Mesendoderm (in vitro differentiated cells): ENCODE measurements around the gene SLC35F1.

ENCODE experiments used
- DNase-seq: peaks from one replicate; pipeline ENCODE4 v3.0.0; 2013
- H2AK5ac ChIP-seq: 2 replicates; pipeline ENCODE4 v1.6.1; 2013; ENCODE audit warnings: low read length, inconsistent platforms
- H2BK120ac ChIP-seq: 2 replicates; pipeline ENCODE4 v1.6.1; 2013; ENCODE audit warnings: low read depth, mild to moderate bottlenecking, low read length, moderate library complexity, mixed read lengths
- H2BK15ac ChIP-seq: replicated peaks from 2 replicates; pipeline ENCODE4 v1.6.1; 2013; ENCODE audit warnings: low read depth, mild to moderate bottlenecking, moderate library complexity
- H2BK5ac ChIP-seq: 2 replicates; pipeline ENCODE4 v1.6.1; 2013; ENCODE audit warnings: low read length, inconsistent platforms
- H3K18ac ChIP-seq: 2 replicates; pipeline ENCODE4 v1.6.1; 2013; ENCODE audit warnings: mild to moderate bottlenecking, low read length, mixed read lengths
- H3K23ac ChIP-seq: one replicate; pipeline ENCODE4 v1.6.1; 2013; ENCODE audit warnings: low read length
- H3K27ac ChIP-seq: 2 replicates; pipeline ENCODE4 v1.5.1; 2013; ENCODE audit warnings: low read depth, mild to moderate bottlenecking, inconsistent platforms, low read length, moderate library complexity
- H3K27me3 ChIP-seq: 2 replicates; pipeline ENCODE4 v1.6.1; 2013; ENCODE audit warnings: low read length, control low read depth, mild to moderate bottlenecking, inconsistent platforms; ENCODE audit not compliant: insufficient read depth, poor library complexity
- H3K36me3 ChIP-seq: 2 replicates; pipeline ENCODE4 v1.6.1; 2013; ENCODE audit warnings: low read length, inconsistent platforms; ENCODE audit not compliant: control insufficient read depth, insufficient read depth
- H3K4ac ChIP-seq: one replicate; pipeline ENCODE4 v1.6.1; 2013; ENCODE audit warnings: low read depth, mild to moderate bottlenecking, low read length, moderate library complexity
- H3K4me1 ChIP-seq: 2 replicates; pipeline ENCODE4 v1.6.1; 2013; ENCODE audit warnings: low read depth, low read length, inconsistent platforms; ENCODE audit not compliant: control insufficient read depth
- H3K4me2 ChIP-seq: 2 replicates; pipeline ENCODE4 v1.6.1; 2013; ENCODE audit warnings: low read length
- H3K4me3 ChIP-seq: 2 replicates; pipeline ENCODE4 v1.5.1; 2013; ENCODE audit warnings: mild to moderate bottlenecking, low read length
- H3K56ac ChIP-seq: one replicate; pipeline ENCODE4 v1.6.1; 2013; ENCODE audit warnings: low read length
- H3K79me1 ChIP-seq: 2 replicates; pipeline ENCODE4 v1.6.1; 2013; ENCODE audit warnings: low read length, inconsistent platforms
- H3K79me2 ChIP-seq: 2 replicates; pipeline ENCODE4 v1.6.1; 2013; ENCODE audit warnings: mild to moderate bottlenecking, low read length; ENCODE audit not compliant: control insufficient read depth, insufficient read depth
- H3K9ac ChIP-seq: 2 replicates; pipeline ENCODE4 v1.6.1; 2013; ENCODE audit warnings: low read length, inconsistent platforms
- H4K5ac ChIP-seq: one replicate; pipeline ENCODE4 v1.6.1; 2013; ENCODE audit warnings: low read length
- H4K8ac ChIP-seq: one replicate; pipeline ENCODE4 v1.6.1; 2013; ENCODE audit warnings: low read depth, mild to moderate bottlenecking, control low read depth, low read length, moderate library complexity
- WGBS: extraction: QIAGEN DNeasy Blood & Tissue Kit; methylation state at CpG from one replicate; pipeline ENCODE4 v1.1.7; 2013; ENCODE audit warnings: low lambda C conversion rate, missing lambda C conversion rate; ENCODE audit not compliant: insufficient coverage; ENCODE audit errors: extremely low coverage; 5-methylcytosine and 5-hydroxymethylcytosine counted together

Gene SLC35F1

GRCh38 chr6:118320652-118321051 is 413.6 kb downstream of the SLC35F1 start:
- no peak overlapping the region for H3K56ac ChIP-seq
- H3K27me3 ChIP-seq: no peaks in the 10 kb centered on the region
- no peaks in the 10 kb centered on the region for H3K79me2 ChIP-seq
- no peaks in the 10 kb centered on the region for H3K36me3 ChIP-seq
- no peak overlapping the region for H3K4ac ChIP-seq
- no peak overlapping the region for H3K18ac ChIP-seq
- H2BK5ac ChIP-seq: no peak overlapping the region
- no CpG with 5 or more reads among the region's 2 CpGs for WGBS
- no peak overlapping the region for H4K5ac ChIP-seq
- DNase-seq: no peak
- no peak overlapping the region for H2AK5ac ChIP-seq
- no peak overlapping the region for H3K4me2 ChIP-seq
- no peak overlapping the region for H3K4me3 ChIP-seq
- no peak overlapping the region for H4K8ac ChIP-seq
- H2BK15ac ChIP-seq: no peak overlapping the region
- H3K79me1 ChIP-seq: no peaks in the 10 kb centered on the region
- H3K27ac ChIP-seq: no peak overlapping the region
- H3K23ac ChIP-seq: no peak overlapping the region
- no peak overlapping the region for H3K9ac ChIP-seq
- peaks cover 2% of the 10 kb centered on the region for H3K4me1 ChIP-seq
- H2BK120ac ChIP-seq: no peak overlapping the region

- H3K79me1 ChIP-seq: no peaks in the 10 kb centered on the region
- DNase-seq: peak; percentile 81
- no peak overlapping the region for H3K4me3 ChIP-seq
- H4K8ac ChIP-seq: no peak overlapping the region
- no peak overlapping the region for H3K9ac ChIP-seq
- no peak overlapping the region for H3K4ac ChIP-seq
- H2BK15ac ChIP-seq: no peak overlapping the region
- H3K56ac ChIP-seq: no peak overlapping the region
- H3K18ac ChIP-seq: no peak overlapping the region
- no peak overlapping the region for H4K5ac ChIP-seq
- H3K36me3 ChIP-seq: no peaks in the 10 kb centered on the region
- H3K27me3 ChIP-seq: no peaks in the 10 kb centered on the region
- H3K27ac ChIP-seq: no peak overlapping the region
- H3K4me2 ChIP-seq: no peak overlapping the region
- H3K4me1 ChIP-seq: peaks cover 2% of the 10 kb centered on the region
- H2AK5ac ChIP-seq: no peak overlapping the region
- H3K23ac ChIP-seq: no peak overlapping the region
- no peaks in the 10 kb centered on the region for H3K79me2 ChIP-seq
- no peak overlapping the region for H2BK120ac ChIP-seq
- WGBS: no CpG with 5 or more reads among the region's 5 CpGs
- H2BK5ac ChIP-seq: no peak overlapping the region
Observed at GRCh38 chr6:118324116-118324515, 417.1 kb downstream of the SLC35F1 start.

GRCh38 chr6:118325220-118325860 is 418.3 kb downstream of the SLC35F1 start:
- no peak overlapping the region for H3K18ac ChIP-seq
- no peaks in the 10 kb centered on the region for H3K79me2 ChIP-seq
- H4K8ac ChIP-seq: no peak overlapping the region
- H3K79me1 ChIP-seq: no peaks in the 10 kb centered on the region
- peaks cover 2% of the 10 kb centered on the region for H3K4me1 ChIP-seq
- no peak overlapping the region for H2BK5ac ChIP-seq
- H2BK120ac ChIP-seq: no peak overlapping the region
- H2BK15ac ChIP-seq: no peak overlapping the region
- WGBS: no CpG with 5 or more reads among the region's 10 CpGs
- no peak overlapping the region for H4K5ac ChIP-seq
- no peaks in the 10 kb centered on the region for H3K36me3 ChIP-seq
- H3K56ac ChIP-seq: no peak overlapping the region
- no peak overlapping the region for H3K9ac ChIP-seq
- no peak overlapping the region for H3K23ac ChIP-seq
- no peak for DNase-seq
- H3K4me3 ChIP-seq: no peak overlapping the region
- H3K27ac ChIP-seq: no peak overlapping the region
- H3K4ac ChIP-seq: no peak overlapping the region
- H3K27me3 ChIP-seq: no peaks in the 10 kb centered on the region
- no peak overlapping the region for H2AK5ac ChIP-seq
- H3K4me2 ChIP-seq: no peak overlapping the region

DNA sequence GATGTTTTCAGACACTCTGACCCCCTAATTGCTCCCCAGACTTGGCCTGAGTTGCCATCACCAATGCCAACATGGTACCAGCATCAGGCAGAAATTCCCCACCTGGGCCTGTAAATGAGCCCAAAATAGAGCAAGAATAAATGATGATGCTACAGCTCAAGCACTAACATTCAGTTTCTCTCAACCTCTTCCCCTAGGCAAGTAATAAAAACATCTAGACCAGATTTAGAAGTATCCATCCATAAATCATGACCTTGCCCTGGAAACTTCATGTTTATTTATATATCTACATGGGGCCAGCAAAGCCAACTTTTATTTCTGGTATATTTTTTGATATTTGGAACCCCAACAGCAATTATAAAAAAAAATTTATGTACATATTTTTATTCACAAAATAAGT is 419.6 kb downstream of the SLC35F1 start:
- no peak overlapping the region for H2BK5ac ChIP-seq
- H3K18ac ChIP-seq: no peak overlapping the region
- no peak overlapping the region for H4K5ac ChIP-seq
- H3K56ac ChIP-seq: no peak overlapping the region
- H2BK120ac ChIP-seq: no peak overlapping the region
- no peak overlapping the region for H3K4me2 ChIP-seq
- H3K79me1 ChIP-seq: no peaks in the 10 kb centered on the region
- no peaks in the 10 kb centered on the region for H3K27me3 ChIP-seq
- H3K4me1 ChIP-seq: peaks cover 2% of the 10 kb centered on the region
- no peaks in the 10 kb centered on the region for H3K79me2 ChIP-seq
- no peak for DNase-seq
- no peak overlapping the region for H3K27ac ChIP-seq
- H2AK5ac ChIP-seq: no peak overlapping the region
- H4K8ac ChIP-seq: no peak overlapping the region
- no peak overlapping the region for H3K4me3 ChIP-seq
- H3K23ac ChIP-seq: no peak overlapping the region
- H3K9ac ChIP-seq: no peak overlapping the region
- no peak overlapping the region for H3K4ac ChIP-seq
- H2BK15ac ChIP-seq: no peak overlapping the region
- H3K36me3 ChIP-seq: no peaks in the 10 kb centered on the region

GRCh38 chr6:118327237-118327636 is 420.2 kb downstream of the SLC35F1 start:
- Histone ChIP-seq H2BK120ac (no peak overlapping the region), H3K18ac (no peak overlapping the region)

DNA sequence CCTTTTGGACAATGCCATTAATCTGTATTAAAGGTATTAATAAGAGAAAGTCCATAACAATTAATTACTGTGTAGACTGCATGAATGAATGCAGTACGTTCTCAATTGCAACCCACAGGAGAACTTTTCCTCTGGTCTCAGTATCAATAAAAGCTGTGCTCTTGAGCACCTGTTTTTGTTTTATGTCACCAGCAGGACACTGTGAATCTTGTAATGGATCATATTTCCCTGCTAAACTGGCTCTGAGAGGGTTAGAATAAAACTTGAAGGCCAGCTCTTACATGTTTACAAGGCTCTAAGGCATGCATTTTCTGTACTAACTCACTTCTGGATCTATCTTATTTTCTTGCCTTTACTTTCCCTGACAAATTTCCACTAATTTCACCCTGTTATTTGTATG is 426.7 kb downstream of the SLC35F1 start:
- Histone ChIP-seq H3K4me3 (no peak overlapping the region), H3K36me3 (no peaks in the 10 kb centered on the region), H2BK15ac (no peak overlapping the region), H2BK5ac (no peak overlapping the region), H3K27ac (no peak overlapping the region), H4K8ac (no peak overlapping the region), H3K4ac (no peak overlapping the region), H2BK120ac (no peak overlapping the region), H4K5ac (no peak overlapping the region), H3K18ac (no peak overlapping the region), H3K79me1 (no peaks in the 10 kb centered on the region), H3K4me2 (no peak overlapping the region), H3K27me3 (no peaks in the 10 kb centered on the region), H3K79me2 (no peaks in the 10 kb centered on the region), H3K56ac (no peak overlapping the region), H3K23ac (no peak overlapping the region), H3K4me1 (no peaks in the 10 kb centered on the region), H2AK5ac (no peak overlapping the region), H3K9ac (no peak overlapping the region)
- no CpG with 5 or more reads among the region's 1 CpG for WGBS
- no peak for DNase-seq

More at GRCh38 chr6:118327237-118327636, 420.2 kb downstream of the SLC35F1 start:
- H3K79me1 ChIP-seq: no peaks in the 10 kb centered on the region
- H3K56ac ChIP-seq: no peak overlapping the region
- H3K23ac ChIP-seq: no peak overlapping the region
- peaks cover 2% of the 10 kb centered on the region for H3K4me1 ChIP-seq
- no peak overlapping the region for H4K8ac ChIP-seq
- no peak overlapping the region for H4K5ac ChIP-seq
- no peak overlapping the region for H3K4ac ChIP-seq
- H2BK15ac ChIP-seq: no peak overlapping the region
- no peak overlapping the region for H2BK5ac ChIP-seq
- H3K27ac ChIP-seq: no peak overlapping the region
- H3K9ac ChIP-seq: no peak overlapping the region
- no peak overlapping the region for H3K4me2 ChIP-seq
- no peaks in the 10 kb centered on the region for H3K36me3 ChIP-seq
- no peak for DNase-seq
- H3K79me2 ChIP-seq: no peaks in the 10 kb centered on the region
- no peaks in the 10 kb centered on the region for H3K27me3 ChIP-seq
- H3K4me3 ChIP-seq: no peak overlapping the region
- H2AK5ac ChIP-seq: no peak overlapping the region
